Measurements from ENCODE around the gene RABGAP1L.

DNA sequence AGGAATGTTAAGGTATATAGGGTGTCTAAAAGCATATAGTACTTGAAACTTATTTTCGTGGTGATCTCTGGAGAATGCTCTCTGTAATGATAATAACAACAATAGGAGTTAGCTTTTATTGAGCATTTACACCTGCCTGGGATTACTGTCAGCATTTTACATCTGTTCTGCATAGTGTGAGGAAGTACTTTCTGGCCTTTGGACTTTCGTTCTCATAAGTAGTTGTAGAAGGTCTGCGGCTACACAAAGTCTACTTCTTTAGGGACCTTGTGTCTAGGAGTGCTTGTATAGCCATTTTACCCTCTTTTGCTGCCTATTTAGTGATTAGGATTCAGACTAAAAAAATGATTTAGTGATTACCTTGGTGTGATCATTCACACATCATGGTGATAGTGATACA lies 184.8 kb downstream of the RABGAP1L start:
- TF ChIP-seq SUZ12 (IDR thresholded peaks at IDR 0.05; ENCODE audit: extremely low read depth, insufficient read depth, insufficient read length) = no peak
- no peak for TF ChIP-seq YY1 (IDR thresholded peaks at IDR 0.05; ENCODE audit: insufficient read depth, insufficient read length)

Measured in NT2/D1 (cell line).